Activated T-cell treated with anti-CD3 and anti-CD28 coated beads for 1 hour (primary cell): ENCODE results near the gene PKP4.

Experiments used
- DNase-seq: peaks from one replicate; pipeline ENCODE4 v3.0.0-alpha.2; 2020; ENCODE audit warnings: low read depth

The PKP4 gene

DNA sequence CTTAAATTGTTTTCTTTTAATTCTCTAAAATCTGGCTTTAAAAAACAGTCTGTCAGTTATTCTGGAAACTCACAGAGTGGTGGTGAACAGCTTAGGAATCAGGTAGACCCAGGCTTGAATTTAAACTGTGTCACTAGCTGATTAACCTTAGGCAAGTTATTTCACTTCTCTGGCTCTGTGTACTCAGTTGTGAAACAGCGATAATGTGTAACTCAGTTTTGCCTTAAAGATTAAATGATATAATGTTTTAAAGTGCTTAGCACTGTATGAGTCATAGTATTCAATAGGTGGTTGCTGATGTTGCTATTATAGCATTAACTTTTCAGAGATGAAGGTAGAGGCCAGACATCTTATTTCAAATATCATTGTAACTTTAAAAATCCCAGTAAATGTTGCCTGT is 40.7 kb downstream of the PKP4 start:
- no peak for DNase-seq

GRCh38 chr2:158498043-158498748 is 41.4 kb downstream of the PKP4 start:
- DNase-seq, result no peak

DNA sequence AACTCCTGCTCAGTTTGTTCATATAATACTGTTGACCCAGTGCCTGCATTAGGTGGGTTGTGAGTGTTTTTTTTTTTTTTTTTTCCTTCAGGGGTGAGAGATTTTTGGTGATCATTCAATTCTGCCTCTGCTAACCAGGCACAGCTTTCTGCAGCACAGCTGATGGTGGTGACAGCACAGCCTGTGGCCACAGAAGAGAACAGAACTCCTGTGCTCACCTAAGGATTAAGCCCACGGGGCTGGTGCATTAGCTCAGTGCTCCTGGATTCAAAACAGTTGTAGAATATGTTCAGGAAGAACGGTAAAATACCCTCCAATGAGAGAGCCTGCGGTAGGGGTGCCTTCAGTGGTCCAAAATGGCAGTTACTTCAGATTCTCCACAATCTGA is 42.0 kb downstream of the PKP4 start:
- DNase-seq, result no peak

- DNase-seq, result no peak
Measured at GRCh38 chr2:158499383-158499782, 42.6 kb downstream of the PKP4 start.

GRCh38 chr2:158500333-158500732 is 43.6 kb downstream of the PKP4 start:
- no peak for DNase-seq

GRCh38 chr2:158501301-158501700 is 44.5 kb downstream of the PKP4 start:
- no peak for DNase-seq

GRCh38 chr2:158502974-158503373 is 46.2 kb downstream of the PKP4 start:
- no peak for DNase-seq

GRCh38 chr2:158504088-158504487 is 47.3 kb downstream of the PKP4 start:
- DNase-seq, result no peak

GRCh38 chr2:158505448-158505934 is 48.7 kb downstream of the PKP4 start:
- no peak for DNase-seq

GRCh38 chr2:158507141-158507540 is 50.4 kb downstream of the PKP4 start:
- DNase-seq, result no peak

- DNase-seq, result no peak
Measured at GRCh38 chr2:158507679-158508078, 50.9 kb downstream of the PKP4 start.

DNA sequence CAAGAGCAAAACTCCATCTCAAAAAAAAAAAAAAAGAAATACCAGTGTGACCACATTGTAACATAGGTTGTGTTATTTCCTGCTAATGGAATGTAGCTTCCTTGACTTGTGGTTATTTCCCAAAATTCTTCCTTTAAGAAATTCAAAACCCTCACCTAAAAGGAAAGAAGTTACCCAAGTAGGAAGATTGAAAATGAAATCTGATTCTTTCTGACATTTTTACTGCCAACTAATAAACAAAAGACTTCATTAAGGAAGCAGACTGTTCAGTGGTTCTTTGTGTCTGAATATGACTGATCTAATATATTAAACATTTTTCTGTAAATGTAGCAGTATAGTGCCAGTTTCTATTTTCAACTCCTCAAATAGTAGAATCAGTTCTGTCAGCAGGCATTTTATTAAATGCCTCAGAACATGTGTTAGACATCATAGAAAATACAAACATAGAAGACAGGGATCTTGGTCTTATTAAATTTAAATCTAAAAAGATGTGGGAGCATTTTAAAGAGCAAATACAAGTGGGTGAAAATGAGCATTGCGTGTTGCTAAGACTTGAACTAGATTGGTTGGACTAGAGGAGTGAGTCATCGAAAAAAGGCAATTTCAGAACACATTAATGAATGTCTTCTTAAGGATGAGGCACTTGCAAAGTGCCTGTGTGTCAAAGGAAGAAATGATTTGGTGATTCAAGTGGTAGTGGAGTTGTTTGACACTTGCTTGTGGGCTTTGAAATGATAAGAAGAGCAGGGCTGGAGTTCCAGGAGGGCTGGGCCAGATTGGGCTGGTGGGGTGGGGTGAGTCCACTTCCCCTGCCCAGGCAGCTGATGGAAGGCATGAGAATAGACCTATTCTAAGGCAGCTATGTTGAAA is 53.4 kb downstream of the PKP4 start:
- DNase-seq, result no peak

DNA sequence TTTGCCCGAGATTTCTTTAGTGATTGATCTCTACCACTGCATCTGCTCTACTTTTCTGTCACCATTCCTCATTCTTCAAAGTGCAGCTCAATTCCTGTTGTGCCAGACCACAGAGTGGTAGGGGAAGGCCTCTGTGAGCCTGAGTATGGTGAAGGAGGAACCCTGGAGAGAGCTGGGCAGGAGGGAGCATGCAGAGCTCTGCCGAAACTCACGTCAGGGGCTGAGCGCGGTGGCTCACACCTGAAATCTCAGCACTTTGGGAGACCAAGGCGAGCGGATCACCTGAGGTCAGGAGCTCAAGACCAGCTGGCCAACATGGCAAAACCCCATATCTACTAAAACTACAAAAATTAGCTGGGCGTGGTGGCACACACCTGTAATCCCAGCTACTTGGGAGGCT is 54.1 kb downstream of the PKP4 start:
- DNase-seq, result no peak

DNA sequence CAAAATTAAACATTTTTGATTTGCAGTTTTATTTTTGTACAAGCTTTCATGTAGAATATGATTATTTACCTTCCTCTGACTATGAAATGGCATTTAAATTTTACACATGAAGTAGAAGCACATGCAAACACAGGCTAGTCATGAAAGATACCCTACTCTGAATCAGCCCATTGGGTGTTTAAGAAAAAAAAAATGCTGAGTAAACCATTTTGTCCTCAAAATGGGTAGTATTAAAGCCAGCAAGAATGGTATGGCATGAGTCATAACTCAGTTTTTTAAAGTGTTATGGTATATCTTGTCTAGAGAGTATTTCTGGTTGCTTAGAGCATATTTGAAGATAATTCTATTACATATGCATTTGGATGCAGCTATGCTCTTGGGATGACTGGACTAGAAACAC is 55.0 kb downstream of the PKP4 start:
- DNase-seq, result no peak

GRCh38 chr2:158512323-158512722 is 55.6 kb downstream of the PKP4 start:
- no peak for DNase-seq

DNA sequence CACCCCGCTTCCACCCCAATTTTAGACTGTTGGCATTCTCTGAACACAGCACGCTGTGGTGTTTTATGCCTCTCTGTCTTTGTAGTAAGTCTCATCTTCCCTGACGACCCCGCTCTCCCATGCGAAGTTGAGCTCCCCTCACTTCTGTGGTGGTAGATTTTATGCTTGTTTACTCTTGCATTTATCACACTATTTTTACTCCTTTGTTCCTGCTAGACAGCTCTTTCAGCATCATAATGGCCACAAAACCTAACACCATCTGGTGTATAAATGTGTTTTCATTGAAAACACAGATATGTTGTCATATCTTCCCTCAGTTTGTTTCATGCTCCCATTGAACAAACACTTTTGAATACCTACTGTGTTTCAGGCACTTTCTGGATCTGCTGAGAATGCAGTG is 57.1 kb downstream of the PKP4 start:
- DNase-seq, result no peak

DNA sequence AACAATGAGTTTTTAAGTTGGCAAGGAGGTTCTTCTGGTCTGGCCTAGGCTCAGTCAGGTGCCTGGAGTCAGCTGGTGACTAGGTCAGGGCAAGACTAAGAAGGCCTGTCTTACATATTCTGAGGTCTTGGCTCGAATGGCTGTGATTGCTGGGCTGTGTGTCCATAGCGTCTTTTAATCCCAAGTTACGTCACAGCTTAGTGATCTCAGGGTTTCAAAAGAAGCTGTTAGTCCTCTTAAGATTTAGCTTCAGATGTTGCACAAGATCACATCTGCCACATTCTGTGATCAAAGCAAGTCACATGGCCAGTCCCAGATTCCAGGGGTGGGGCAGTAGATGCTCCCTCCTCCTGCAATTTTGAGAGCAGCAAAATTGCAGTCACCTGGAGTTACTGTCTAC is 61.3 kb downstream of the PKP4 start:
- DNase-seq, result no peak

- no peak for DNase-seq
Measured at GRCh38 chr2:158519481-158519880, 62.7 kb downstream of the PKP4 start.

GRCh38 chr2:158529379-158530259 is 72.9 kb downstream of the PKP4 start:
- no peak for DNase-seq

DNA sequence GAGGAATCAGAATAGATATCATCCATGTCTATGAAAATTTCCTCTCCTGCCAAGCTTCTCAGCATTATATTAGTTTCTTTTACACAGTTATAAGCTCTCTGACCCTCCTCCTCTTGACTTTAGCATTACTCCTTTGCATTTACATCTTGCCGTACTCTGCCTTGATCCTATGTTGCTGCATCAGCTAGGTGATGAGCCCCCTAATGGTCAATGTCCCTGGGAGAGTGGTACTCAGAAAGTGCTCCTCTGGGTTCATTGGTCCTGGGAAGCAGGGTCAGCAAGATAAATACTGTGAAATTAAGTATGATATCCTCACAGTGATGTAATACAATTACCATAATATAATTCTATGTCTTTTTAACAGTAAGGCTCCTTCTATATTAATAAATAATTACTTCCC is 74.1 kb downstream of the PKP4 start:
- DNase-seq, result no peak

- no peak for DNase-seq
Measured at GRCh38 chr2:158533009-158533408, 76.3 kb downstream of the PKP4 start.
